Measurements from ENCODE around the gene FBXO17. TPM values are rescaled to one million over a fixed set of nuclear protein-coding genes. Genes with fewer than 3 reads are reported as not detected.

FBXO17 gene
- total RNA-seq, 1 experiment from 2014 or later = 16.8 TPM

GRCh38 chr19:38915329-38916321, 59.9 kb downstream of the FBXO17 start (continued):
- TF ChIP-seq AFF4 (CRISPR knock-in tag; IDR thresholded peaks at IDR 0.05; ENCODE audit: borderline replicate concordance) (no peak), NR3C1 (CRISPR knock-in tag; conservative IDR thresholded peaks at IDR 0.05; ENCODE audit: low read depth) (no peak)

DNA sequence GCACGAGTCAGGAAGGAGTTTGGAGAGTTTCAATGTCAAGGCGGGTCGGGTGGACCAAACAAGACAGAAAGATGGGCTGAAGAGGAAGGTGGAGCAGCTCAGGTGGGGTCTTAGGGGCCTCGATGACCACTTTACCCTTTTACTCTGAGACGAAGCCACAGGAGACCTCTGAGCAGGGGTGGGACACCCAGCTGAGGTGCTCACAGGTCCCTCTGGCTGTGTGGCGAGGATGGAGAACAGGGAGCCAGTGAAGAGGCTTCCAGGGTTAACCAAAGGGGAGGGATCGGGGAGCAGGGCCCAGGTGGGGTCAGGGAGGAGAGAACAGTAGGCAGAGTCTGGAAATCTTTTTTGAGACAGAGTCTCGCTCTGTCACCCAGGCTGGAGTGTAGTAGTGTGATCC, 61.6 kb downstream of the FBXO17 start:
- Mint-ChIP-seq H3K36me3 (no peaks in the 10 kb centered on the region), H3K27ac (no peak overlapping the region; the same call in 1 of the 2 replicates), H3K4me1 (no peaks in the 10 kb centered on the region; the same call in 1 of the 2 replicates), H3K27me3 (ENCODE audit: low read depth) (peaks cover 10% of the 10 kb centered on the region), H3K4me3 (no peak overlapping the region), H3K9me3 (no peaks in the 10 kb centered on the region)
- ChIA-PET POLR2A (no interaction called here), CTCF (interaction anchor here (0.6 to 2.2 kb wide), 3 partner anchors 13 to 45 kb away, joined by 3 to 15 read pairs (median 4); partner anchors contain the start of genes MRPS12 and SARS2)
- DNase-seq (ENCODE audit: low spot score) (no peak), ATAC-seq (no peak)
- TF ChIP-seq, protein P1, sequence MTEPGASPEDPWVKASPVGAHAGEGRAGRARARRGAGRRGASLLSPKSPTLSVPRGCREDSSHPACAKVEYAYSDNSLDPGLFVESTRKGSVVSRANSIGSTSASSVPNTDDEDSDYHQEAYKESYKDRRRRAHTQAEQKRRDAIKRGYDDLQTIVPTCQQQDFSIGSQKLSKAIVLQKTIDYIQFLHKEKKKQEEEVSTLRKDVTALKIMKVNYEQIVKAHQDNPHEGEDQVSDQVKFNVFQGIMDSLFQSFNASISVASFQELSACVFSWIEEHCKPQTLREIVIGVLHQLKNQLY (CRISPR knock-in tag; IDR thresholded peaks at IDR 0.05) = no peak
- TF ChIP-seq OVOL2 (CRISPR knock-in tag; IDR thresholded peaks at IDR 0.05; ENCODE audit: borderline replicate concordance) (no peak), FOXJ3 (CRISPR knock-in tag; IDR thresholded peaks at IDR 0.05; ENCODE audit: borderline replicate concordance) (no peak), SP1 (CRISPR knock-in tag; conservative IDR thresholded peaks at IDR 0.05) (no peak), ELF4 (CRISPR knock-in tag; IDR thresholded peaks at IDR 0.05; ENCODE audit: low read depth) (no peak), PRRX2 (CRISPR knock-in tag; IDR thresholded peaks at IDR 0.05) (no peak), ZNF423 (CRISPR knock-in tag; IDR thresholded peaks at IDR 0.05) (no peak), AFF4 (CRISPR knock-in tag; IDR thresholded peaks at IDR 0.05; ENCODE audit: borderline replicate concordance) (no peak), GRHL2 (CRISPR knock-in tag; IDR thresholded peaks at IDR 0.05; ENCODE audit: insufficient replicate concordance, severe bottlenecking) (no peak), SOX15 (CRISPR knock-in tag; IDR thresholded peaks at IDR 0.05) (no peak), IRF1 (CRISPR knock-in tag; IDR thresholded peaks at IDR 0.05) (no peak)
- TF ChIP-seq, protein P2, sequence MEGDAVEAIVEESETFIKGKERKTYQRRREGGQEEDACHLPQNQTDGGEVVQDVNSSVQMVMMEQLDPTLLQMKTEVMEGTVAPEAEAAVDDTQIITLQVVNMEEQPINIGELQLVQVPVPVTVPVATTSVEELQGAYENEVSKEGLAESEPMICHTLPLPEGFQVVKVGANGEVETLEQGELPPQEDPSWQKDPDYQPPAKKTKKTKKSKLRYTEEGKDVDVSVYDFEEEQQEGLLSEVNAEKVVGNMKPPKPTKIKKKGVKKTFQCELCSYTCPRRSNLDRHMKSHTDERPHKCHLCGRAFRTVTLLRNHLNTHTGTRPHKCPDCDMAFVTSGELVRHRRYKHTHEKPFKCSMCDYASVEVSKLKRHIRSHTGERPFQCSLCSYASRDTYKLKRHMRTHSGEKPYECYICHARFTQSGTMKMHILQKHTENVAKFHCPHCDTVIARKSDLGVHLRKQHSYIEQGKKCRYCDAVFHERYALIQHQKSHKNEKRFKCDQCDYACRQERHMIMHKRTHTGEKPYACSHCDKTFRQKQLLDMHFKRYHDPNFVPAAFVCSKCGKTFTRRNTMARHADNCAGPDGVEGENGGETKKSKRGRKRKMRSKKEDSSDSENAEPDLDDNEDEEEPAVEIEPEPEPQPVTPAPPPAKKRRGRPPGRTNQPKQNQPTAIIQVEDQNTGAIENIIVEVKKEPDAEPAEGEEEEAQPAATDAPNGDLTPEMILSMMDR (IDR thresholded peaks at IDR 0.05) = no peak
- TF ChIP-seq, protein P3, sequence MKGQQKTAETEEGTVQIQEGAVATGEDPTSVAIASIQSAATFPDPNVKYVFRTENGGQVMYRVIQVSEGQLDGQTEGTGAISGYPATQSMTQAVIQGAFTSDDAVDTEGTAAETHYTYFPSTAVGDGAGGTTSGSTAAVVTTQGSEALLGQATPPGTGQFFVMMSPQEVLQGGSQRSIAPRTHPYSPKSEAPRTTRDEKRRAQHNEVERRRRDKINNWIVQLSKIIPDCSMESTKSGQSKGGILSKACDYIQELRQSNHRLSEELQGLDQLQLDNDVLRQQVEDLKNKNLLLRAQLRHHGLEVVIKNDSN (CRISPR knock-in tag; IDR thresholded peaks at IDR 0.05) = no peak

Data from WTC11 (cell line).